Thyroid gland (tissue), 4 donors: ENCODE data around the gene SERPINB6.

ENCODE experiments used
- POLR2A ChIP-seq, 2 donors: fragments of 450-650 bp; IDR thresholded peaks; one replicate each; pipeline ENCODE4 v1.6.1; 2017; ENCODE audit warnings: antibody characterized with exemption in 2 of 2, mild to moderate bottlenecking in 2 of 2, moderate library complexity in 1 of 2
- TF ChIP-seq, protein P1 (sequence below), 6 experiments: fragments of 200-600 bp in 3 of 6; fragments of 450-650 bp in 3 of 6; sonication (generic) in 3 of 6; IDR thresholded peaks; one replicate each; pipeline ENCODE4 v1.5.1; 2016 to 2019; ENCODE audit warnings: antibody characterized with exemption in 6 of 6, mild to moderate bottlenecking in 2 of 6, inconsistent platforms in 1 of 6, moderate library complexity in 1 of 6

DNA sequence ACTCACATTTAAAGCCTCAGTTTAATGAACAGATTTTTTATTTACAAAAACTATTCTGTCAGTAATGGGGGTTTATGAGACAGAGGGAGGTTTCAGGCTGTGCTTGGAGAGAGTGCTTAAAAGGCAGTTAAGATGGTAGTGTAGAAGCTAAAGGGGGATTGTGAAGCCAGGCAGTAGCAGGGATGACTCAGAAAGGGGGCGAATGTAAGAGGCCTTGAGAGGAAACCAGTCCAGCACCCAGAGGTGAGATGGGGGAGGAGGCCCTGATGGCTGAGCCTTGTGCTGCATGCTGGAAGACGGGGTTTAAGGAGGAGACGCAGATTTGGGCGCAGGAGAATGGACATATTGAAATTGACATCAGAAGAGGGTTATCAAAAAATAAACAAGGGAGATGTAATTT lies 61.6 kb downstream of the SERPINB6 start:
- TF ChIP-seq POLR2A (IDR thresholded peaks at IDR 0.05): no peak
- TF ChIP-seq, protein P1, sequence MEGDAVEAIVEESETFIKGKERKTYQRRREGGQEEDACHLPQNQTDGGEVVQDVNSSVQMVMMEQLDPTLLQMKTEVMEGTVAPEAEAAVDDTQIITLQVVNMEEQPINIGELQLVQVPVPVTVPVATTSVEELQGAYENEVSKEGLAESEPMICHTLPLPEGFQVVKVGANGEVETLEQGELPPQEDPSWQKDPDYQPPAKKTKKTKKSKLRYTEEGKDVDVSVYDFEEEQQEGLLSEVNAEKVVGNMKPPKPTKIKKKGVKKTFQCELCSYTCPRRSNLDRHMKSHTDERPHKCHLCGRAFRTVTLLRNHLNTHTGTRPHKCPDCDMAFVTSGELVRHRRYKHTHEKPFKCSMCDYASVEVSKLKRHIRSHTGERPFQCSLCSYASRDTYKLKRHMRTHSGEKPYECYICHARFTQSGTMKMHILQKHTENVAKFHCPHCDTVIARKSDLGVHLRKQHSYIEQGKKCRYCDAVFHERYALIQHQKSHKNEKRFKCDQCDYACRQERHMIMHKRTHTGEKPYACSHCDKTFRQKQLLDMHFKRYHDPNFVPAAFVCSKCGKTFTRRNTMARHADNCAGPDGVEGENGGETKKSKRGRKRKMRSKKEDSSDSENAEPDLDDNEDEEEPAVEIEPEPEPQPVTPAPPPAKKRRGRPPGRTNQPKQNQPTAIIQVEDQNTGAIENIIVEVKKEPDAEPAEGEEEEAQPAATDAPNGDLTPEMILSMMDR (IDR thresholded peaks at IDR 0.05): no peak
